ENCODE measurements around the gene CDH5. TPM values are rescaled to one million over a fixed set of nuclear protein-coding genes. Genes with fewer than 3 reads are reported as not detected.

The CDH5 gene
- total RNA-seq = not detected in 2 replicates

DNA sequence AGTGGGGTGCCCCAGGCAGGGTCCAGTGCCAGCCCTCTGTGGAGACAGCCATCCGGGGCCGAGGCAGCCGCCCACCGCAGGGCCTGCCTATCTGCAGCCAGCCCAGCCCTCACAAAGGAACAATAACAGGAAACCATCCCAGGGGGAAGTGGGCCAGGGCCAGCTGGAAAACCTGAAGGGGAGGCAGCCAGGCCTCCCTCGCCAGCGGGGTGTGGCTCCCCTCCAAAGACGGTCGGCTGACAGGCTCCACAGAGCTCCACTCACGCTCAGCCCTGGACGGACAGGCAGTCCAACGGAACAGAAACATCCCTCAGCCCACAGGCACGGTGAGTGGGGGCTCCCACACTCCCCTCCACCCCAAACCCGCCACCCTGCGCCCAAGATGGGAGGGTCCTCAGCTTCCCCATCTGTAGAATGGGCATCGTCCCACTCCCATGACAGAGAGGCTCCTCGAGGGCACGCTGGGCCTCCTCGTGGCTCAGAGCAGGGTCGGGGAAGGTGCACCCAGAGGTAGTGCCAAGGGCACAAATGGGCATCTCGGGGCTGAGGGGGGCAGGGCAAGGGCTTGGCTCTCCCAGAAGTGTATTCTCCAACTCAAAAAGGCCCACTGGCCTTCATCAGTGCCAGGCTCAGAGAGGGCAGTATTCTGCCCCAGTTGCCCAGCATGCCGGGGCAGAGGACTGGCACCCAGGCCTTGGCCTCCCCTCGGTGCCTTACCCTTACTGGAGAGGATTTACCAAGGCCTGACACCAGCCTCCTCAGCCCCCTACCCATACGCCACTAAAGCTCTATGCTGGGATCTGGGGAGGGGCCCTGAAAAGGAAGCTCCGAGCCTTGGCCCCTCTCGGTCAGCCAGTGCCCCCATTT, at the start of gene CDH5:
Gene CDH5, plus strand, starts transcription at position 259 of the 867 bp plus-strand sequence. CDS start 12,647 bp downstream, outside the sequence.
- POLR2A ChIA-PET = no interaction called here

GRCh38 chr16:66318505-66318904, 48.0 kb upstream of the CDH5 start:
- Mint-ChIP-seq H3K4me1 (peaks cover 2% of the 10 kb centered on the region), H3K9me3 (no peaks in the 10 kb centered on the region), H3K4me3 (no peak overlapping the region), H3K36me3 (ENCODE audit: low read depth) (no peaks in the 10 kb centered on the region), H3K27ac (no peak overlapping the region), H3K27me3 (peaks cover 15% of the 10 kb centered on the region)
- CTCF ChIA-PET = no interaction called here
- intact Hi-C loops (cut with micrococcal nuclease) = no loop called here
- POLR2A ChIA-PET = no interaction called here
- no peak for ATAC-seq (ENCODE audit: low read depth)
- no peak for TF ChIP-seq CTCF (IDR thresholded peaks at IDR 0.05)
- no peak for DNase-seq

More for the DNA sequence above, at the start of gene CDH5:
- DNase-seq = no peak
- CTCF ChIA-PET = interaction anchor here (2.0 kb wide), 1 partner anchor 9 kb away, joined by 11 read pairs; no protein-coding TSS in a partner anchor
- Mint-ChIP-seq H3K4me3 (no peak within 1 kb of the TSS), H3K27me3 (peaks cover 29% of the 10 kb centered on the region), H3K9me3 (no peaks in the 10 kb centered on the region), H3K4me1 (no peaks in the 10 kb centered on the region), H3K36me3 (ENCODE audit: low read depth) (no peaks in the 10 kb centered on the region), H3K27ac (no peak within 1 kb of the TSS)
- TF ChIP-seq CTCF (IDR thresholded peaks at IDR 0.05) = no peak
- ATAC-seq (ENCODE audit: low read depth) = no peak
- intact Hi-C loops (cut with micrococcal nuclease) = no loop called here

- no peak for ATAC-seq (ENCODE audit: low read depth)
- intact Hi-C loops (cut with micrococcal nuclease) = no loop called here
- no peak overlapping the region for H3K4me3 Mint-ChIP-seq
- H3K36me3 Mint-ChIP-seq (ENCODE audit: low read depth) = no peaks in the 10 kb centered on the region
- H3K27ac Mint-ChIP-seq = no peak overlapping the region
- no peak for TF ChIP-seq CTCF (IDR thresholded peaks at IDR 0.05)
- DNase-seq = no peak
- H3K27me3 Mint-ChIP-seq = peaks cover 19% of the 10 kb centered on the region
- POLR2A ChIA-PET = no interaction called here
- no peaks in the 10 kb centered on the region for H3K4me1 Mint-ChIP-seq
- H3K9me3 Mint-ChIP-seq = no peaks in the 10 kb centered on the region
- CTCF ChIA-PET = interaction anchor here (1.5 kb wide), 1 partner anchor 23 kb away, joined by 3 read pairs; no protein-coding TSS in a partner anchor
These were observed 45.7 kb upstream of the CDH5 start for GRCh38 chr16:66320774-66321173.

DNA sequence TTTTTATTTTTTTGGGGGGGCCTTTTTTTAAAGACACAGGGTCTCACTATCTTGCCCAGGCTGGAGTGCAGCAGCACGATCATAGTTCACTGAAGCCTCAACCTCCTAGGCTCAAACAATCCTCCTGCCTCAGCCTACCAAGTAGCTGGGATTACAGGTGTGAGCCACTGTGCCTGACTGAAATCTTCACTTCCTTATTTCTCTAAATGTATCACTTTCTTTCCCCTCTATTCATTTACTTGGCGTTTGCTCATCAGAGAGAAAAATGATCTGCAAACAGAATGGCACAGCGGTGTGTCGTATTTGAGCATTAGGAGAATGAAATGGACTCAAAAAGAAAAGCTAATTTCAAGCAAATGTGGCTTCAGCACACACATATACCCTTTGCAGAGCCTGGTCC, 44.3 kb upstream of the CDH5 start:
- ChIA-PET CTCF (no interaction called here), POLR2A (no interaction called here)
- intact Hi-C loops (cut with micrococcal nuclease) = no loop called here
- H3K36me3 Mint-ChIP-seq (ENCODE audit: low read depth) = no peaks in the 10 kb centered on the region
- no peaks in the 10 kb centered on the region for H3K9me3 Mint-ChIP-seq
- TF ChIP-seq CTCF (IDR thresholded peaks at IDR 0.05) = no peak
- H3K27me3 Mint-ChIP-seq = peaks cover 17% of the 10 kb centered on the region
- H3K4me1 Mint-ChIP-seq = no peaks in the 10 kb centered on the region
- H3K27ac Mint-ChIP-seq = no peak overlapping the region
- no peak for DNase-seq
- H3K4me3 Mint-ChIP-seq = no peak overlapping the region
- ATAC-seq (ENCODE audit: low read depth) = no peak

DNA sequence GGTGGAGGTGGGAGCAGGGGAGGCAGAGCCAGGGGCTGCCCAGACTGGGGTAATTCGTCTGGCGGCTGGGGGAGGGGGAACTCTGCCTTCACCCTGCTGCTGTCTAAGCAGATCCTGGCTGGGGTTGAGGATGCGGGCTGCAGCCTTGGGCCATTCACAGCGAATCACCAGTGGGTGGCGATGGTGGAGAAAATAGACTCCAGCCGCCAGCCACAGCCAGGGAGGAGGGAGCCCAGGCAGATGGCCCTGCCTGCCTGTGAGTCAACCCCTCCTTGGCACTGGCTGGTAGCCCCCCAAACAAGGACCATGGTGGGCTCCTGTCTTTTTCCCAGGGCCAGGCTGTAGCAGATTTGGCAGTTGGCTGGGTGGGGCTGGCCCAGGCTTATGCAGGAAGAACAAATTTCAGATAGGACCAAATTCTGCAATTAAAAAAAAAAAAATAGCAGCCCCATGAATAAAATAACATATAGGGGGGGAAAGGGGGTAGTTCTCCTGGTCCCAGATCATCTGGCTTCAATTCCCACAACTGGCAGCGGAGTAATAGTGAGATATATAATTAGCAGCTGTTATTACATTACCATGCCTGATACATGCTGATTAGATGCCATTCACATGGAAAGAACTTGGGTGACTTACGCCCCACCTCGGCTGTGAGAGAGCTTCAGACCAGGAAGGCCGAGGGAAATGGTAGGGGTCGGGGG, 41.5 kb upstream of the CDH5 start:
- Mint-ChIP-seq H3K9me3 (no peaks in the 10 kb centered on the region), H3K36me3 (ENCODE audit: low read depth) (no peaks in the 10 kb centered on the region), H3K4me1 (no peaks in the 10 kb centered on the region), H3K27me3 (peaks cover 11% of the 10 kb centered on the region), H3K27ac (no peak overlapping the region), H3K4me3 (no peak overlapping the region)
- DNase-seq = no peak
- intact Hi-C loops (cut with micrococcal nuclease) = no loop called here
- POLR2A ChIA-PET = no interaction called here
- no peak for ATAC-seq (ENCODE audit: low read depth)
- no peak for TF ChIP-seq CTCF (IDR thresholded peaks at IDR 0.05)
- CTCF ChIA-PET = interaction anchor here (1.0 kb wide), 1 partner anchor 8 kb away, joined by 3 read pairs; no protein-coding TSS in a partner anchor
